Spinal cord (tissue), 10 donors: ENCODE data around the gene PPL. TPM values are rescaled to one million over a fixed set of nuclear protein-coding genes. Genes with fewer than 3 reads are reported as not detected.
"Not testable (repeated sequence)": the region's sequence is repeated elsewhere in the genome, so short reads cannot be mapped to it uniquely, and the experiment has no call there.

Experiments
- DNase-seq, 6 donors: peaks; one replicate each; pipeline versions ENCODE4 v3.0.0 to v3.0.0-alpha.2; 2013 to 2015; ENCODE audit warnings: low spot score in 6 of 6, low read depth in 4 of 6
- H3K27ac ChIP-seq: one replicate; pipeline ENCODE4 v1.5.1; 2013; ENCODE audit warnings: low read depth, low read length, control low read depth
- H3K27me3 ChIP-seq: one replicate; pipeline ENCODE4 v1.6.1; 2013; ENCODE audit warnings: low read length; ENCODE audit not compliant: control insufficient read depth, insufficient read depth
- H3K36me3 ChIP-seq: one replicate; pipeline ENCODE4 v1.6.1; 2013; ENCODE audit warnings: low read length; ENCODE audit not compliant: control insufficient read depth, insufficient read depth
- H3K4me1 ChIP-seq: one replicate; pipeline ENCODE4 v1.6.1; 2013; ENCODE audit warnings: low read length; ENCODE audit not compliant: control insufficient read depth, insufficient read depth
- H3K4me3 ChIP-seq: one replicate; pipeline ENCODE4 v1.5.1; 2013; ENCODE audit warnings: low read depth, low read length, control low read depth
- H3K9me3 ChIP-seq: one replicate; pipeline ENCODE4 v1.6.1; 2013; ENCODE audit warnings: low read length; ENCODE audit not compliant: control insufficient read depth, insufficient read depth
- WGBS: methylation state at CpG from one replicate; pipeline ENCODE4 v1.1.5; 2013; ENCODE audit warnings: missing lambda C conversion rate; ENCODE audit not compliant: insufficient coverage; 5-methylcytosine and 5-hydroxymethylcytosine counted together
- polyA plus RNA-seq, 2 donors: library from polyadenylated mRNA; unstranded; fragments of 120-200 nt; gene quantifications; one replicate each; pipeline ENCODE4 v1.2.1, GENCODE V29; 2013; ENCODE audit not compliant: insufficient read length in 2 of 2
- total RNA-seq, 2 donors: library from RNA; depleted of rRNA in 1 of 2; stranded (reverse); fragments of 120-200 nt in 1 of 2; fragments of >200 nt in 1 of 2; gene quantifications; one replicate each; pipeline versions ENCODE4 v1.2.3 to v1.2.4, GENCODE V29; 2013 to 2014
- donor health status: healthy.

Gene PPL
- total and polyA plus RNA-seq, 4 donors = 2.7 to 5.6 (median 3.7) TPM

GRCh38 chr16:4902038-4902437, 34.9 kb downstream of the PPL start:
- no peaks in the 10 kb centered on the region for H3K27me3 ChIP-seq
- peaks cover 9% of the 10 kb centered on the region for H3K36me3 ChIP-seq
- no peak overlapping the region for H3K27ac ChIP-seq
- H3K4me3 ChIP-seq = no peak overlapping the region
- no peak for DNase-seq
- no peaks in the 10 kb centered on the region for H3K9me3 ChIP-seq
- WGBS = 88% methylated on average over 13 of the region's 13 CpGs
- H3K4me1 ChIP-seq = no peaks in the 10 kb centered on the region

GRCh38 chr16:4900750-4901149, 36.2 kb downstream of the PPL start:
- Histone ChIP-seq H3K36me3 (peaks cover 9% of the 10 kb centered on the region), H3K4me3 (no peak overlapping the region), H3K27ac (no peak overlapping the region), H3K9me3 (no peaks in the 10 kb centered on the region), H3K4me1 (no peaks in the 10 kb centered on the region), H3K27me3 (no peaks in the 10 kb centered on the region)
- WGBS = 79% methylated on average over 8 of the region's 11 CpGs
- DNase-seq = no peak

GRCh38 chr16:4900036-4900435, 36.9 kb downstream of the PPL start:
- WGBS = 88% methylated on average over 4 of the region's 8 CpGs
- no peaks in the 10 kb centered on the region for H3K9me3 ChIP-seq
- no peak overlapping the region for H3K27ac ChIP-seq
- no peaks in the 10 kb centered on the region for H3K27me3 ChIP-seq
- no peaks in the 10 kb centered on the region for H3K4me1 ChIP-seq
- peaks cover 15% of the 10 kb centered on the region for H3K36me3 ChIP-seq
- H3K4me3 ChIP-seq = no peak overlapping the region
- DNase-seq = no peak

GRCh38 chr16:4899474-4899846, 37.5 kb downstream of the PPL start:
- Histone ChIP-seq H3K4me3 (no peak overlapping the region), H3K4me1 (no peaks in the 10 kb centered on the region), H3K27me3 (no peaks in the 10 kb centered on the region), H3K27ac (no peak overlapping the region), H3K36me3 (peaks cover 15% of the 10 kb centered on the region), H3K9me3 (no peaks in the 10 kb centered on the region)
- WGBS = 82% methylated on average over 4 of the region's 6 CpGs
- no peak for DNase-seq

- H3K9me3 ChIP-seq = no peaks in the 10 kb centered on the region
- H3K36me3 ChIP-seq = peaks cover 15% of the 10 kb centered on the region
- WGBS = 92% methylated on average over 25 of the region's 28 CpGs
- no peak overlapping the region for H3K27ac ChIP-seq
- H3K4me3 ChIP-seq = no peak overlapping the region
- H3K4me1 ChIP-seq = no peaks in the 10 kb centered on the region
- DNase-seq = no peak
- H3K27me3 ChIP-seq = no peaks in the 10 kb centered on the region
Observed at GRCh38 chr16:4898811-4899473, 38.0 kb downstream of the PPL start.

DNA sequence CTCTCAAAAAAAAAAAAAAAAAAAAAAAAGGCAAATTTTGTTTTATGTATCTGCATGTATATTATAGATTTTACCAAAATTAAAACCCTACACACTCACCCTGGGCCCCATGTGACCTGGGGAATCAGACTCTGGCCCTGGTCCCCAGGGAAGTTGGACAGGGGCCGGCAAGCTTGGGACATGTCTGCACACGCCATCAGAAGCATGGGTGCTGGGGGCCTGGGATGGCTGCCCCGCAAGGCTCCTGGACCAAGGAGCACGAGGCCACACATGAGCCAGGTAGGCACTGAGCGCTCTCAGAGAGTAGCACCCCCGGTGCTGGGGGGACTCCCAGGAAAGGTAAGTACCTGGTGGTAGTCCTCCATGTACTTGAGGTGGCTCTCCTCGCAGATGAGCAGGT, 39.6 kb downstream of the PPL start:
- 93% methylated on average over 7 of the region's 7 CpGs for WGBS
- Histone ChIP-seq H3K27me3 (no peaks in the 10 kb centered on the region), H3K27ac (no peak overlapping the region), H3K36me3 (peaks cover 24% of the 10 kb centered on the region), H3K9me3 (no peaks in the 10 kb centered on the region), H3K4me1 (peaks cover 10% of the 10 kb centered on the region), H3K4me3 (no peak overlapping the region)
- no peak for DNase-seq

GRCh38 chr16:4896761-4897160, 40.2 kb downstream of the PPL start:
- 93% methylated on average over 4 of the region's 9 CpGs for WGBS
- not testable (repeated sequence) for H3K27ac ChIP-seq
- H3K36me3 ChIP-seq = peaks cover 26% of the 10 kb centered on the region

DNA sequence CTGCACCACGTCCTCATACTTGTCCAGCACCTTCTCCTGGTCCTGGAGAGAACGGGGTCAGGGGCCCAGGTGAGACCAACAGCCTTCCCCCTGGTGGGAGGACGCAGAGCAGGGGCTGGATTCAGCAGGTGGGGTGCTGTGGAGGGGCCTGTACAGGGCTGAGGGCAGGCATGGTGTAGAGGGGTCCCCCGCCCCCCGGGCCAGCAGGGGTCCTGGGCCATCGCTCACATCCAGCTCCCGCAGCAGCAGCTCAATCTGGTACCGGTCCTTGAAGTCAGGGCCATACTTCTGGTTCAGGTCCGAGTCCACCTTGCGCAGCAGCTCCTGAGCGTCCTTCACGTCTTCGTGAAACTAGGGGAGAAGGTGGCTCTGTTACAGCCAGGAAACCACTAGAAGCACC, 41.6 kb downstream of the PPL start:
- DNase-seq = no peak
- Histone ChIP-seq H3K27me3 (no peaks in the 10 kb centered on the region), H3K9me3 (no peaks in the 10 kb centered on the region), H3K27ac (no peak overlapping the region), H3K4me1 (peaks cover 18% of the 10 kb centered on the region), H3K36me3 (peaks cover 36% of the 10 kb centered on the region), H3K4me3 (no peak overlapping the region)
- WGBS = 93% methylated on average over 10 of the region's 13 CpGs

More at GRCh38 chr16:4896761-4897160, 40.2 kb downstream of the PPL start:
- not testable (repeated sequence) for H3K9me3 ChIP-seq, H3K27me3 ChIP-seq, H3K4me3 ChIP-seq, DNase-seq
- H3K4me1 ChIP-seq = peaks cover 15% of the 10 kb centered on the region

GRCh38 chr16:4894276-4895150, 42.4 kb downstream of the PPL start:
- WGBS = 84% methylated on average over 20 of the region's 22 CpGs

More at GRCh38 chr16:4894276-4895150, 42.4 kb downstream of the PPL start:
- no peak for DNase-seq
- no peak overlapping the region for H3K4me3 ChIP-seq
- H3K4me1 ChIP-seq = peaks cover 18% of the 10 kb centered on the region
- H3K9me3 ChIP-seq = no peaks in the 10 kb centered on the region
- no peak overlapping the region for H3K27ac ChIP-seq
- no peaks in the 10 kb centered on the region for H3K27me3 ChIP-seq
- peaks cover 44% of the 10 kb centered on the region for H3K36me3 ChIP-seq
